Measurements from ENCODE around the gene ZNF653. TPM values are rescaled to one million over a fixed set of nuclear protein-coding genes. Genes with fewer than 3 reads are reported as not detected.
"Not testable (repeated sequence)": the region's sequence is repeated elsewhere in the genome, so short reads cannot be mapped to it uniquely, and the experiment has no call there.

The ZNF653 gene
- total RNA-seq, 2 donors from 2014 or later: 7.5 to 10.4 TPM

DNA sequence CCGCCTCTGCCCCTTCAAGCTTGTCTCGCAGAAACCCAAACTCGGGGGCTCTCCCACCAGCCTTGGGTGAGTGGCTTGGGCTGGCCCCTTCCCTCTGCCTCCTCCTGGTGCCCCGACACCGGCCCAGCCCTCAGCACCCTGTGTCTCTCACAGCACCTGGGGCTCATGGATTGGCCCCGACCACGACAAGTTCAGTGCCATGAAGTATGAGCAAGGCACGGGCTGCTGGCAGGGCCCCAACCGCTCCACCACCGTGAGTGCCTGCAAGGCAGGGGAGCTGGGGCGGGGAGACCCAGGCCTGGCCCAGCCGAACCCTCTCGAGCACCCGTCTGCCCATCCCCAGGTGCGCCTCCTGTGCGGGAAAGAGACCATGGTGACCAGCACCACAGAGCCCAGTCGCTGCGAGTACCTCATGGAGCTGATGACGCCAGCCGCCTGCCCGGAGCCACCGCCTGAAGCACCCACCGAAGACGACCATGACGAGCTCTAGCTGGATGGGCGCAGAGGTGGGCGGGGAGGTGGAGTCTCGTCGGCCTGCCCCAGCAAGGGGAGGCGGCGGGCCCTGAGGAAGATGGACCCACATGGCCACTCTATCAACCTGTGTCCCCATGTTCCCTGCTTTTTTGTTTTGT, 56.6 kb downstream of the ZNF653 start:
- DNase-seq (no peak), ATAC-seq (no peak)
- intact Hi-C loops (cut with DNase I, micrococcal nuclease): loop anchor here (10.0 kb wide), 1 partner anchor 154 kb away; the partner anchor contains the start of gene TSPAN16 (in 2 of the 2)

DNA sequence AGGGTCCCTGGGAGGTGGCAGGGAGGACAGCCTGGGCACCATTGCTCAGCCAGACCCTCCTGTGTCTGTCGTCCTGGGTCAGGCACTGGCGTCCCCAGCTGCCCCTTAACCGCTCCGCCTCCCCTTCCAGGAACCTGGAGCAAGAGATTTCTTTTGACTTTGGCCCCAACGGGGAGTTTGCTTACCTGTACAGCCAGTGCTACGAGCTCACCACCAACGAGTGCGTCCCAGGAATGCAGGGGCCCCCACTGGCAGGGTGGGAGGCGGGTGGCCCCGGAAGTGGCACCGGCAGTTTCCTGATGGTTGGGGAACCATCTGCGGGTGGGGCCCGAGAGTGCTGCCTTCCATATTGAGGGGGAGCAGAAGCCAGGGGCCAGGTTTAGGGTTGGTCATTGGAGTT, 57.2 kb downstream of the ZNF653 start:
- DNase-seq: no peak
- ATAC-seq: no peak
- intact Hi-C loops (cut with DNase I, micrococcal nuclease): loop anchor here (10.0 kb wide), 1 partner anchor 154 kb away; the partner anchor contains the start of gene TSPAN16 (in 2 of the 2)

DNA sequence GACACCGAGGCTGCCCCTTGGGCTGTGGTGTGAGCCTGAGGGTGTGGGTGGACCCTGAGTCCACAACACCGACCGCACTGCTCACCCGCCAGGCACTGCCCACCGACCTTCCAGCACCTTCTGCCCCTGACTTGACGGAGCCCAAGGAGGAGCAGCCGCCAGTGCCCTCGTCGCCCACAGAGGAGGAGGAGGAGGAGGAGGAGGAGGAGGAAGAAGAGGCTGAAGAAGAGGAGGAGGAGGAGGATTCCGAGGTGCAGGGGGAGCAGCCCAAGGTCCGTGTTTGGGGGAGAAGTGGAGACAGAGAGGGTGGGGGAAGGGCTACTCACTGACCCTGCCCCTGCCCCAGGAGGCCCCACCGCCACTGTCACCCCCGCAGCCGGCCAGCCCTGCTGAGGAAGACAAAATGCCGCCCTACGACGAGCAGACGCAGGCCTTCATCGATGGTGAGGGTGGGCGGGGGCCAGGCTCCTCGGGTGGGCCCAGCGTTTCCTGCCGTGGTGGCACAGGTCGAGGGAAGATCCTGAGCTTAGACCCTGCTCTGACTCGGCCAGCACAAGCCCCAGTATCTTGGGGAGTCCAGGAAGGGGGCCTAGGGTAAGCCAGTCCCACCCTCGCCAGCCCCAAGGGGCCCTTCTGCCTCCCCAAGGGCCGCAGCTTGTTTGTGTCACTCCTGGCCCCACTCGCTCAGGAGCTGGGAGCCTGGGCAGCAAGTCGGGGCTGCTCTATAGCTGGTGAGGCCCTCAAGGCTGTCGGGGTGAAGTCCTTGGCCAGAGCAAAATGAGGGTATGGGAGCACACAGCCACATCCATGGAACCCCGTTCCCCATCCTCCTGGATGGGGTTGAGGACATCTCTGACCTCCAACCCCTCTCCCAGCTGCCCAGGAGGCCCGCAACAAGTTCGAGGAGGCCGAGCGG, 58.0 kb downstream of the ZNF653 start:
- intact Hi-C loops (cut with DNase I, micrococcal nuclease): loop anchor here (10.0 kb wide), 1 partner anchor 153 kb away; the partner anchor contains the start of gene TSPAN16 (in 2 of the 2)
- ATAC-seq: no peak
- DNase-seq: no peak

DNA sequence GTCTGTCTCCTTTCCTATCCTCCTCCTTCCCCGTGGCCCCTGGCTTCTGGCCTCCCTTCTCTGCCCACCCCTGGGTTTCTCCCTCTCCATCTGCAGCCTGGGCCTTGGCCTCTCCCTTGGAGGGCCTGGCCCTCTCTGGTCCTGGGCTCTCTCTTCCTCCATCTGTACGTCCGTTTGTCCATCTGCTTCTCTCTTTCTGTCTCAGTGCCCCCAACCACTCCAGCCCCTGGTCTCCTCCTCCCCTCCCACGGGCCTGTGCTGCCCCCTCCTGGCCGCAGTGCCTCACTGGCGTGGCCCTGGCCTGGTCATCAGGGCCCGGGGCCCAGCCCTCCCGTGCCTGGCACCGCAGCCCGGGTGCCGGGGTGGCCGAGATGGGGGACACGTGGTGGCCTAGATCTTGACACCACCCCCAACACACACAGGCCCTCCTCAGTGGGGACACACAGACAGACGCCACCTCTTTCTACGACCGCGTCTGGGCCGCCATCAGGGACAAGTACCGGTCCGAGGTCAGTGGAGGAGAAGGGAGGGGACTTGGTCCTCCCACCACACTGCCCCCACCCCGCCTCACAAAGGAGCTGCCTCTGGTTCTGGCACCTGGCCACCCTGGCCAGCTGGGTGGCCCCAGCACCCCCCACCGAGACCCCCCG, 58.9 kb downstream of the ZNF653 start:
- DNase-seq (peak in 1 of 2 donors; percentile 54), ATAC-seq (peak; percentile 73)
- intact Hi-C loops (cut with DNase I, micrococcal nuclease): loop anchor here (10.0 kb wide), 1 partner anchor 152 kb away; the partner anchor contains the start of gene TSPAN16 (in 2 of the 2)

DNA sequence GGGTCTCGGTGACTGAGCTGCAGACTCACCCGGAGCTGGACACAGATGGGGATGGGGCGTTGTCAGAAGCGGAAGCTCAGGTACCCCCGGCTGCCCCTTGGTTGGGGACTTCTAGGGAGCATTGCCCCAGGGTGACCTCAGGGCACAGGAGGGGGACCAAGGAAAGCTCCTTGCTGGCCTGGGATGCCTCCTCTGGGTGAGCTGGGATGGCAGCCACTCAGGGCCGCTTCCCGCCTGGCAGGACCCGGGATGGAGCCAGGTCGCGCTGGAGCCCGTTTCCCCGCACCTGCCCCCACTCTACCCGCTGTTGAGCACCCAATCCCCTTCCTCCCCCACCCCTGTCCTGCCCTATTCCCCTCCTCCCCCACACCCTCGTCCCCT, 59.4 kb downstream of the ZNF653 start:
- intact Hi-C loops (cut with DNase I, micrococcal nuclease): loop anchor here (10.0 kb wide), 1 partner anchor 151 kb away; the partner anchor contains the start of gene TSPAN16 (in 2 of the 2)
- peak; percentile 9 for ATAC-seq
- no peak for DNase-seq

DNA sequence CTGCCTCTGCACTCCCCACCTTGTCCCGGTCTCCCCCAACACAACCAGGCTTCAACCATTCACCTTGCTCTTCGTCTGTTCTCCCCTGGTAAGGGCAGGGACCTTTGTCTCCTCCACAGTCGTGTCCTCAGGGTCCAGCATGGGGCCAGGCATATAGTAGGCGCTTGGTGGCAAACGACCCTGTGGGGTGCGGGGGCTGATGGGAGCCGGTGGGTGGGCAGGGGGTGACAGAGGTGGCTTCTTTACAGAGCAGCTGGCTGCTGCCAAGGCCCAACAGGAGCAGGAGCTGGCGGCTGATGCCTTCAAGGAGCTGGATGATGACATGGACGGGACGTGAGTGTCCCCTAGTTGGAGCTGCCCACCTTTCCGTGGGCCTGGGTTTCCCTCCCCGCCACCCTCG, 60.5 kb downstream of the ZNF653 start:
- intact Hi-C loops (cut with DNase I, micrococcal nuclease): loop anchor here (10.0 kb wide), 1 partner anchor 150 kb away; the partner anchor contains the start of gene TSPAN16 (in 2 of the 2)
- ATAC-seq: no peak
- DNase-seq: no peak

DNA sequence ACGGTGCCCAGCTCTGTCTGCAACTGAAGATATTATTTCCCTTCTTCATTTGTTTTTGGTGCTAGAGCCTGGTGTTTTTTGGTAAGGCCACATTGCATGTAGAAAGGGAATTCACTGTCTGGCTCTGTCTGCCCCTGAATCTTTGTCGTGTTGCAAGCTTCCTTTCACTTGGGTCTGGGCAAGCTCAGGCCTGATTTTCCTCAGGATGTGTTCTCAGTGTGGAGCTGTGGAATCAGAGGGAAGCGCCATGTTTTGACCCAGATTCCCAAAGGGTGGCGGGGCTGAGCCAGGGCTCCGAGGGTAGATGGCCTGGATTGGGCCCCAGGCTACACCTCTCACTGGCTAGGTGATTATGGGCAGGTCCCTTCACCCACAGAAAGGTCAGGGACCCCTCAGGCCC, 61.6 kb downstream of the ZNF653 start:
- DNase-seq: no peak
- intact Hi-C loops (cut with DNase I, micrococcal nuclease): loop anchor here (10.0 kb wide), 1 partner anchor 149 kb away; the partner anchor contains the start of gene TSPAN16 (in 2 of the 2)

DNA sequence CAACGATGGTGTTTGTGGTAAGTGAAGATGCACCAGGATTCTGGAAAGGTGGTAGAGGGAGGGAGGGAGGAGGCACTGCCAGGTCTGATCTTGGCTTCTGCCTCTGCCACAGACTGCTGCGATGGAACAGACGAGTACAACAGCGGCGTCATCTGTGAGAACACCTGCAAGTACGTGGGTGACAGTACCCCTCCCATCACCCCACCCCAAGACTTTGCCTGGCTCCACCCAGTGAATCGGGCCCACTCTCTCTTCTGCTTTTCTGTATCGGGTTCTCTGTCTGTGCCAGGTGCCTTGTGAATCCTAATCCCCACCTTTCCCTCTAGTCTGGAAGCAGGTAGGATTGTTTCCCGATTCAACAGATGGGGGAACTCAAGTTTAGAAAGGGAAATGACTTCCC, 67.7 kb downstream of the ZNF653 start:
- intact Hi-C loops (cut with DNase I, micrococcal nuclease): no loop called here
- no peak for DNase-seq
- no peak for ATAC-seq

More for the DNA sequence above, 61.6 kb downstream of the ZNF653 start:
- ATAC-seq: no peak

DNA sequence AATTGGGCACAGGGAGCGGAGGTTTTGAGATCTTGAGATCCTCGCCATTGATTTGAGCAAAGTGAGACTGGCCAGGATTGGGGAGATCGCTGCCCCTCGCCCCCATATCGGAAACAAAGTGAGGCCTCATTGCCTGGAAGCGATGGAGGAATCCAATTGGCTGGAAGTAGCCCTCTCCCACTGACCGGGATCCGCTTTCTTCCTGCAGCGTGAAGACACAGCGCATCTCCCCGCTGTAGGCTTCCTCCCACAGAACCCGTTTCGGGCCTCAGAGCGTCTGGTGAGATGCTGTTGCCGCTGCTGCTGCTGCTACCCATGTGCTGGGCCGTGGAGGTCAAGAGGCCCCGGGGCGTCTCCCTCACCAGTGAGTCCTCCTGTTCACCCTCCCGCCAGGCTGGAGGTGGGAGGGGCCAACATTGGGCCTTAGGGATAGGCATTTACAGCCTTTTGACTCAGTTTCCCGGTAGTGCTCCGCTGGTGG, 69.8 kb downstream of the ZNF653 start:
- peak; percentile 46 to 55 for DNase-seq
- ATAC-seq: peak; percentile 13
- intact Hi-C loops (cut with DNase I, micrococcal nuclease): no loop called here

DNA sequence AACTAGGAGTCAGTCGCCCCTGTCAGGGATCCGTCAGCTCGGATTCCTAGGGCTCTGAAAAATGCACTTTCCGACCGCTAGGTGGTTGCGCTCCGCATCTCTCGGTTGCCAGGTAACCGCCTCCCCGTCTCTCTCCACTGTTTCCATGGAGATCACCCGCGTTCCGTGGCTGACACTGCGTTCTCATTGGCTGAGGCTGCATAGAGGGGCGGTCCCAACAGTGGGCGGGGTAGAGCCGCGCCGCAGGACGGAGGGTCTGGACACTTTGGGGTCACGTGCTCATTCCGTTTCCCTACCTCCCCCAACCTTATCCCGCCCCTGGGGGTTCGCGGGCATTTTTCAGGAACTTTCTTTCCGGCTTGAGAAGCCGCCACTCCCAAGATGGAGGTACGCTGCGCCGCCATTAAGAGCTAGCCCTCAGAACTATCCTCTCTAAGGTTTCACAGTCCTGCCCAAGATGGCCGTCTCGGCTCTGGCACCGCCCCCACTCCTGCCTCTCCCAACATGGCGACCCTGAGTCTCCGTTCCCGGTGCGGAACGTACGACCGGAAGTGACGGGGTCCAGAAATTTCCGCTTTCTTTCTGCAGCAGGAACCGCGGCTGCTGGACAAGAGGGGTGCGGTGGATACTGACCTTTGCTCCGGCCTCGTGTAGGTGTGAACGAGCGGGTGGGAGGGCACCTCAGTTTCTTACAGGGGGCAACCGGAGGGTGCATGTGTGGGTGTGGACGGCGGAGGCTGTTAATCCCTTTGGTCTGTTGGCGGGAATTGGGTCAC, 70.4 kb downstream of the ZNF653 start, which contains the start of the genes ODAD3 and PRKCSH:
TSS of gene ODAD3 (minus strand) at position 65 of the 776 bp plus-strand sequence. CDS start 105 bp downstream, outside the sequence.
TSS of gene PRKCSH (plus strand) at position 579 of the 776 bp plus-strand sequence. CDS start 483 bp downstream, outside the sequence.
- intact Hi-C loops (cut with DNase I, micrococcal nuclease): no loop called here
- DNase-seq (peak; percentile 98 to 99), ATAC-seq (peak; percentile 93)

DNA sequence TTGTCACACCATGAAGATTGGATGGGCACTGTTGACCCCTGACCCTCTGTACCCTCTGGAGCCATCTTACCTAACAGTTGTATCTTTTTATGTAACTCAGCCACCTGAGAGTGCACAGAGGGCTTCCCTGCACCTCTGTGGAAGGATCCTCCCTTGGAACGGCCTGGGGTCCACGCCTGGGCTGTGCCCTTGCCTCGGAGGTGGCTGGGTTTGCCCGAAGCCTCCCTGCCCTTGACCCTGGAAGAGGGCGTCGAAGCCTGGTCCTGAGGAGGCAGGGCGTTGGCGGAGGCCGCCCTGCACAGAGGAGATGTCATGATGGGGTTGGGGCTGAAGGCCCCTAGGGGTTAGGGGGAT, 71.0 kb downstream of the ZNF653 start:
- intact Hi-C loops (cut with DNase I, micrococcal nuclease): no loop called here
- DNase-seq (no peak), ATAC-seq (peak; percentile 1)

DNA sequence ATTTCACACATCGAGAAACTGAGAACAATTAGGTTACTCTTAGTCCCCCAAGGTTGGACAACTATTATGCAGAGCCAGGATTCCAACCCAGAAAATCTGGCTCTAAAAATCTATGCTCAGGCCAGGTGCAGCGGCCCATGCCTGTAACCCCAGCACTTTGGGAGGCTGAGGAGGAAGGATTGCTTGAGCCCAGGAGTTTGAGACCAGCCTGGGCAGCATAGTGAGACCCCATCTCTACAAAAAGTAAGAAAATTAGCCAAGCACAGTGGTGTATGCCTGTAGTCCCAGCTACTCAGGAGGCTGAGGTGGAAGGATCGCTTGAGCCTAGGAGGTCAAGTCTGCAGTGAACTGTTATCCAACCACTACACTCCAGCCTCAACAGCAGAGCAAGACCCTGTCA, 72.1 kb downstream of the ZNF653 start:
- DNase-seq; intact Hi-C loops (cut with DNase I, micrococcal nuclease); ATAC-seq: not testable (repeated sequence)

Small RNA genes within 50 kb of the gene (microRNA-seq; reads per million reads assigned to microRNA genes)
- 0 to 1.4 reads per million in 2 donors for gene MIR7974

Other genes starting within 250 kb of the ZNF653 start
- 10 to 100 TPM; 64.7 to 77.6 TPM for gene DOCK6, start 243.3 kb downstream of the ZNF653 start, total RNA-seq
- gene TSPAN16, start 209.7 kb downstream of the ZNF653 start, total RNA-seq: not detected
- 10 to 100 TPM; 34.7 to 37.6 TPM for gene RAB3D, start 166.2 kb downstream of the ZNF653 start, total RNA-seq
- 10 to 100 TPM; 43.5 to 51.9 TPM for gene TMEM205, start 159.6 kb downstream of the ZNF653 start, total RNA-seq
- gene CCDC159, start 159.3 kb downstream of the ZNF653 start, total RNA-seq: 10 to 100 TPM; 28.6 to 30.2 TPM
- 1 to 10 TPM; 5.4 to 7.3 TPM for gene PLPPR2, start 150.4 kb downstream of the ZNF653 start, total RNA-seq
- gene SWSAP1, start 131.2 kb downstream of the ZNF653 start, total RNA-seq: 1 to 10 TPM; 3.3 to 3.4 TPM
- gene EPOR, start 121.5 kb downstream of the ZNF653 start, total RNA-seq: 1 to 10 TPM; 4.2 to 4.8 TPM
- gene RGL3, start 86.5 kb downstream of the ZNF653 start, total RNA-seq: 10 to 100 TPM; 21.1 to 23.9 TPM
- gene ODAD3, start 70.7 kb downstream of the ZNF653 start, total RNA-seq: under 1 TPM in 1 of 2 donors, not detected in 1; 0.42 TPM
- gene PRKCSH, start 70.2 kb downstream of the ZNF653 start, total RNA-seq: 100 to 1,000 TPM; 301 to 320 TPM
- under 1 TPM; 0.15 to 0.61 TPM for gene ELAVL3, start 24.8 kb downstream of the ZNF653 start, total RNA-seq
- gene ECSIT, start 23.3 kb upstream of the ZNF653 start, total RNA-seq: 10 to 100 TPM; 52.8 to 64.5 TPM
- gene CNN1, start 33.0 kb upstream of the ZNF653 start, total RNA-seq: 100 to 1,000 TPM in 1 of 2 donors, 1 to 10 TPM in 1; 6.9 to 254 TPM
- gene ELOF1, start 53.4 kb upstream of the ZNF653 start, total RNA-seq: 10 to 100 TPM; 34.6 to 39.0 TPM
- 10 to 100 TPM; 22.6 to 26.8 TPM for gene ACP5, start 71.8 kb upstream of the ZNF653 start, total RNA-seq
- 1 to 10 TPM; 8.5 to 9.2 TPM for gene ZNF627, start 91.6 kb upstream of the ZNF653 start, total RNA-seq
- 10 to 100 TPM; 13.6 to 16.1 TPM for gene ZNF823, start 233.1 kb upstream of the ZNF653 start, total RNA-seq